Stimulated activated CD4-positive, alpha-beta T cell treated with anti-CD3 and anti-CD28 coated beads, Interleukin-1b, Interleukin-23, amount 100 ng/mL, for 24 hours (primary cell): ENCODE measurements around the gene ATG9A.
A peak's percentile ranks its signal among the peaks of the same experiment; 100 is the strongest.

Source experiments
- DNase-seq, 4 experiments: peaks; one replicate each; pipeline ENCODE4 v3.0.0-alpha.2; 2020; ENCODE audit warnings: low read depth in 4 of 4, low spot score in 1 of 4

Gene ATG9A

DNA sequence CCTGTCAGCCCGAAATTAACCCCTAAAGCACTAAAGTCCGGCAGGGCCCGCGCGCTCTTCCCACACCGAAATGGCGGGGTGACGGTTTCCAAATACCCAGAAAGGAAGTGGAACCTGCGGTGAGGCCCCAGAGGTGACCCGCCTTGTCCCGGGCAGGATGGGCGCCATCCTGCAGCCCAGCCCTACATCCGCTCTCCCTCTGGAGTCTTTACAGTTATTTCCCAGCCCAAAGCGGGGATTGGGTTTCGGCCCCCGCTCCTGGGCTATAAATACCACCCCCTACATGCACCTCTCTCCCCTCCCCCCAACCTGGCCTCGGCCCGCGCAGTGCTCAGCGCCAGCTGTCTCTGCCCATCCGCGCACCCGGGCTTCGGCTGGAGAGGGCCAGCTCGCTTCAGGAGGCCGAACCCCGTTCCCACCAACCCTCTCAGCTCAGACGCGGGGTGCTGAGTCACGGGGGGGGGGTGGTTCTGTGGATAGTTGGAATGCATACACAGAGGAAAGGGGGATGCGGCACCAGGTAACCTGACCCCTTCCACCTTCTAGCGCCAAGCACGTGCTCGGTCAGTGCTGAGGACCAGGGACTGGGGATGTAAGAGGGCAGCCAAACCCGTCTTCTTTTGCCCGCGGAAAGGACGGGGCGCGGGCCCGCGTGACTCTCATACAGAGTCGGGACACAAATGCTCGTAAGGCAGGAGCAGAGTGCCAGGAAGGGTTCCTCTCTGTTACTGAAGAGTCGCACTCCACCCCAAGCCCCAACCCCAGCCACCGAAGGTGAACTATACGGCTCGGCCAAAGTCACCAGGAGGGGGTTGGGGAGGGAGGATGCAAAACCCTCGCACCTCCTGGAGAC, 23.7 kb upstream of the ATG9A start, which contains the start of gene TUBA4B:
TUBA4B (plus strand) TSS at position 344 of the 853 bp plus-strand sequence; CDS start at position 509, 165 bp downstream.
- peak in 1 of 4 experiments; percentile 50 for DNase-seq

DNA sequence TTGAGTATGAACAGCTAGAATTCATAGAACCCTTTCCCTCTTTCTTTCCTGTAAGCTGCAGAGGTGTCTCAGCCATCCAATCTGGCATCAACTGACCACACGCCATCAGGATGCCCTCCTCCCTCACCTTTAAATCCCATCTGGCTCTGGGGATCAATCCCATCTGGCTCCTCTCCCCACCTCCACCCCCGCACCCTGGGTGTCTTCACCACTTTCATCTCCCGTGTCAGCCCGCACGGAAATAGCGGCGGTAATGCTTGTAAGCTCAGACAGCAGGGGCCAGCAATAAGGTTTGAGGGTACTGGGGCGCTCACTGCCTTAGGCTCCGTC, 23.1 kb upstream of the ATG9A start:
- DNase-seq = peak in 1 of 4 experiments; percentile 14

DNA sequence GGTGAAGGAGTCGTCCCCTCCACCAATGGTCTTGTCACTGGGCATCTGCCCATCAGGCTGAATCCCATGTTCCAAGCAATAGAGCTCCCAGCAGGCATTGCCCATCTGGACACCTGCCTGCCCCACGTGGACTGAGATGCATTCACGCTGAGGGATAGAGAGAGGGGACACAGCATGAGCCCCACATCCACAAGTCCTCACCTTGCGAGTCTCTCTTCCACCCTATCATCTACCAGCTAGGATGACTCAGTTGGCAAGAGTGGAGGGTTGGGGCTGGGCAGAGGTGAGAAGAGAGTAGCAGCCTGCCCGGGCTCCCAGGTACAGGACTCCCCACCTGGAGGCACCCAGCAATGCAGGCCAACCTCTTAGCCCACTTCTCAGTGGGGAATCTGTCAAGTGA, 22.6 kb upstream of the ATG9A start:
- peak in 1 of 4 experiments; percentile 21 for DNase-seq

DNA sequence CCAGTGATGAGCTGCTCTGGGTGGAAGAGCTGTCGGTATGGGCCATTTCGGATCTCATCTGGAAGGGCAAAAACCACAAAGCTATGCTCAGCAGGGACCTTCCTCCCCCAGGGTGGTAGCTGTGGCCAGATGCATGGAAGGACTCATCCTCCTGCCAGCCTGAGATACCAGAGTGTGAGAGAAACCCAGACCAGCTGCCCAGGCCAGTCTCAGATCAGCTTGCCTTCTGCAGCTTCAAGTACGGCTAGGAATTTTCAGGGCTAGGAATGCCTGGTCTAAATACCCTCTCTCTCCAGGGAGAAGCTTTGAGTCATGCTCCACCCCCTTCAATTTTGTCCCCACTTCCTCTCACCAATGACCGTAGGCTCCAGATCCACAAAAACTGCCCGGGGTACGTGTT, 22.2 kb upstream of the ATG9A start:
- DNase-seq = no peak

DNA sequence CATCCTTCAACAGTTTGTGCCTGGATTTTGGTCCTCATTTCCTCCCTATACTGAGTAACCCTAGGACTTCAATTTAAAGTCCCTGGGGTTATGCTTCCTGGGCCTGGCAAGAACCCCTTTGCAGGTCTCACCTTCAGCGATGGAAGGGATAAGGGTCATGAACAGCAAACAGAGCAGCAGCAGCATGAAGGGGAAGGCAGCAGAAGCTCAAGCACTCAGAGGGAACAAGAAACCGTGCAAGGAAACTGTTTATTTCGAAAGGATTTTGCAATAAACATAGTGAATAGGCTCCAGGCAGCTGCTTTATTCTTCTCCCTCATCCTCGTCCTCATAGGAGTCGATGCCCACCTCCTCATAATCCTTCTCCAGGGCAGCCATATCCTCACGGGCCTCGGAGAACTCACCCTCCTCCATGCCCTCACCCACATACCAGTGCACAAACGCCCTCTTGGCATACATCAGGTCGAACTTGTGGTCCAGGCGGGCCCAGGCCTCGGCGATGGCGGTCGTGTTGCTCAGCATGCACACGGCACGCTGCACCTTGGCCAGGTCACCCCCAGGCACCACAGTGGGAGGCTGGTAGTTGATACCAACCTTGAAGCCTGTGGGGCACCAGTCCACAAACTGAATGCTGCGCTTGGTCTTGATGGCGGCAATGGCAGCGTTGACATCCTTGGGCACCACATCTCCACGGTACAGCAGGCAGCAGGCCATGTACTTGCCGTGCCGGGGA, 20.8 kb upstream of the ATG9A start:
- no peak for DNase-seq

DNA sequence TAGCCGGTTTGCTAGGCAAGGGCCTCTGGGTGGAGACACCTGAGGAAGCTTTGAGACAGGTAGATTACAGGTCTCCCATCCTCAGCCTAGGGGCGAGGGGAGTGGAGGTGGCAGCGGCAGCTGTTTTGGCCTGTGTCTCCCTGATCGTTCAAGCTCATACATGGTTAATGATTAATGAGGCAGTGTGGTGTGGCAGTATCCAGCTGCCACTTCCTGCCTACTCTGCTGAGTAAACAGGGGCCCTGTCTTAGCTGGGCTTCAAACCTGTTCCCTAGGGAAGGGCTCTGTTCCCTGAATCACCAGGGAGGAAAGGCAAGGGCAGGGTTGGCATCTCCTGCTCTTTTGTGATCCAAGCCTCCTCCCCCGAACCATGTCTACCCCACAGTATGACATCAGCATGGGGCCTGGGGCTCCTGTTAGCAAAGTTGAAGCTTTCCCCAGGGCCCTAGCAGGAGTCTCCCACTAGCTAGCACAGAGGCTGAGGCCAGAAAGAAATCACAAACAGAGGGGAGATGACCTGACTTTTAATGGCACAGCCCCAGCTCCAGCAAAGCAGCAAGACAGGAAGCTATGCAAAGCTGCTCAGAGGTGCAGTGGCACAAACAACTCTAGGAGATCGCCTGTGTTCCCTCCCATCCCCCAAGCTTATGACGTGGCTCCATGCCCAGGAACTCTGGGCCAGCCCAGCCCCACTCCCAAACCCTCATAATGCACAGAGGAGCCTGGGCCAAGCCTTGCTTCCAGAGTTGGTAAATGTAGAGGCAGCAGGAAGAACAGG, 20.0 kb upstream of the ATG9A start:
- no peak for DNase-seq

DNA sequence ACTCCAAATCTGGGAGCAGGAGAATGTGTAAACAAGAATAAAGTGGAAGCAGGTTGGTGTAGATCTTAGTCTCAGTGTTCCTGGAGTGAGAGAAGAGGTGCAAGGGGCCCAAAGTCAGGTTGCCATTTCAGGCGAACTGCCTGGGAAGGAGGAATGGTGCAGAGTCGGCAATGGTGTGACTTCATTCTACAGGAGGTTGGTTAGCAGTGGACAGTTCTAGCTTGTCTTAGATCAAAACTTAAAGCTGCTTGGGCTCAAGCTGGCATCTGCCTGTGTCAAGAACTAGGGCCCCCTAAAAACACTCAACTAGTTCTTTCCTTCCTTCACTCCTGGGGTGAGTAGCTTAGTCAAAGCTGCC, 19.4 kb upstream of the ATG9A start:
- DNase-seq = no peak

DNA sequence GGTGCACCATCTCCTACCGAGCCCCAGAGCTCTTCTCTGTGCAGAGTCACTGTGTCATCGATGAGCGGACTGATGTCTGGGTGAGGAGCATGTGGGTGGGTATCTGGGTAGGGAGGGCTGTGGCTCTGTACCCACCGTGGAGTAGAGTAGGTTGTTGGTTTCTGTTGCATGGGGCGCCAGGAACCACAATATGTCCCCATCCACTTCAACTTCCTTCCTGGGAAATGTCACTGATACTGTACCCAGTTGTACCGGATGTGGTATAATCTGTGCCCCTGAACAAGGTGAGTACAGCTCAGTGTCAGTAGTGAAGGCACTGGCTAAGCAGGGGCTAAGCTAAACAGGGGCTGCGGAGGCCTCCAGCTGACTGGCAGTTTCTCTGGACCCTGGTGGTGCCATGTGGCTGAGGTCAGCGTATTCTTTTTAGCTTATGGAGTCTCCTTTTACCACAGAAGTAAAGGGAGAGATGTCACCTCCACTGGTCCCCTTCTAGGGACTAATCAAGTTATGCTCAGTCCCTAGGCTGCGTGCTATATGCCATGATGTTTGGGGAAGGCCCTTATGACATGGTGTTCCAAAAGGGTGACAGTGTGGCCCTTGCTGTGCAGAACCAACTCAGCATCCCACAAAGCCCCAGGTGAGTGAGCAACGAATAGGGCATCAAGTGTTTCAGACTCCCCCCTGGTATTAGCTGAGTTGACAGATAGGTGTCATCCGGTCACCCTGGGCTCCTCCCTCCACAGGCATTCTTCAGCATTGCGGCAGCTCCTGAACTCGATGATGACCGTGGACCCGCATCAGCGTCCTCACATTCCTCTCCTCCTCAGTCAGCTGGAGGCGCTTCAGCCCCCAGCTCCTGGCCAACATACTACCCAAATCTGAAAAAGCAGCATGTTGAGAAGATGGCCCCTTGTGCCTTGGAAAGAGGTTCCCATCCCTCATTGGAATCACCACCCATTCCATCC, 18.5 kb upstream of the ATG9A start:
- DNase-seq = peak in 2 of 4 experiments; percentile 35 to 42

DNA sequence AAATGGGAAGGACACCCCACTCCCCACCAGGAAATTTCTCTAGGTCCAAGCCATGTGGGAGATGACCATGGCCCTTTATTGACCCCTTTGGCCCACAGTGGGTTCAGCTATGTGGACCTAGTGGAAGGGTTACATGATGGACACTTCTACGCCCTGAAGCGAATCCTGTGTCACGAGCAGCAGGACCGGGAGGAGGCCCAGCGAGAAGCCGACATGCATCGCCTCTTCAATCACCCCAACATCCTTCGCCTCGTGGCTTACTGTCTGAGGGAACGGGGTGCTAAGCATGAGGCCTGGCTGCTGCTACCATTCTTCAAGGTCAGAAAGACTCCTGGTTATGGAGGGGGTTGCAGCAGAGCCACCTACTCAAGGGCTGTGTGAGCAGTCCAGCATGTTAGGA, 17.1 kb upstream of the ATG9A start:
- DNase-seq = no peak

DNA sequence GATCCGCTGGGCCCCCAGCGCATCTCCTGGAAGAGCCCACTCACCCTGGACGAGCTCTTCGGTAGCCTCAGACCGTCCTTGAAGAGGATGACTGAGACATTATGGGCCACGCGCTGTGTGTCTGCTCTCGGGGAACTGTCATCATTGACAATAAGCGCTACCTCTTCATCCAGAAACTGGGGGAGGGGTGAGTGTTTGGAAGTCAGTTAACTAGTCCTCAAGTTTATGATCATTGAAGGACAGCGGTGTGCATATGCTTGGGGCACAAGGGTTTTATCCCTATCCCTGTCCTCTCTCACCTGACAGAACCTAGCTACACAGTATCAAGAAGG, 16.4 kb upstream of the ATG9A start:
- DNase-seq = no peak

DNA sequence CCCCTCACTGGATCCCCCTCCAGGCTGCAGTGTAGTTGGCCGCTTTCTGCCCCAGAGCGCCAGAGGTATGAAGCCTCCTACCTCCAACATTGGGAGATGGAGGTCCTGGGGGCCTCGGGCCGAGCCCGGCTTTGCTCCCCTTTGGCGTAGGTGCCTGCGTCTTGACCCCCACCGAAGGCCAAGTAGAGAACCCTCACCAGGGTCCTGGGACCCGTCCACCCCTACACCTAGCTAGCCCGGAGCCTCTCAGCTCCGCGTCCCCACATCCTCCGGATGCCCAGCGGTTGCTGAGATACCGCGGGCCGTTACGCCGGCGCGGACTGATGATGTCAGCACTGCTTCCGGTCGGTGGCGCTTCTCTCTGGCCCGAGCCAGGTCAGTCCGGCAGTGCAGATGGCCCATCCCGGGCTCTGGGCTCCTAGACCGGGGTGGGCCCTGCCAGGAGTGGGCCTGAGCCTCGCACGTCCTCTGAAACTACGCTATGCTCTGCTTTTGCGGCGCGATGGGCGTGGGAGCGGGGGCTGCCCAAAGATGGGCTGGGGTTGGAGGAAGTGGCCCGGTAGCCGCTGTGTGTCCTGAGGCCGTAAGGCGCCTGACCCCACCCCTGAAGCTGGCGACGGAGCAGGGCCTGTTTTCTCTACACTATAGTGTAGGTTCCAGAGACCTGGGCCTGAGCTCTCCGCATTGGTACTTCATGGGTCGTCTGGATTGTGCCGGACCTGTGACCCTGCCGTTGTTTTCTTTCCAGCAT, 15.9 kb upstream of the ATG9A start, which contains the start of the genes GLB1L and STK16:
GLB1L (minus strand) TSS at position 297 of the 751 bp plus-strand sequence. CDS start 1,871 bp downstream, outside the sequence.
STK16 (plus strand) TSS at position 332 of the 751 bp plus-strand sequence. CDS start 521 bp downstream, outside the sequence.
- peak; percentile 76 to 88 (median 83) for DNase-seq

DNA sequence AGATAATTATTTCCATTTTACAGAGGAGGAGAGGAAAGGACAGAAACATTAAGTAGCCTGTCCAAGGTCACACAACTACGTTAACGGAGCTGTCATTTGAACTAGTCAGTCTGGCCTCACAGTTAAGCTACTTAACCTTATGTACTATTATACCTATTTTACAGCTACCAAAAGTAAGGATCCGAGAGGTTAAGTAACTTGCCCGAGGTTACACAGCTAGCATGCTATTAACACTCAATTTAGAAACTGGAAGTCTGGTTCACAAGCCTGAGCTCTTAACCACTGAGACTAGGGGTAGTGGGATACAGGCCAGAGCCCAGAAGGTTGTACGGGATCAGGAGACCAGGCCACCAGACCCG, 15.3 kb upstream of the ATG9A start:
- no peak for DNase-seq

DNA sequence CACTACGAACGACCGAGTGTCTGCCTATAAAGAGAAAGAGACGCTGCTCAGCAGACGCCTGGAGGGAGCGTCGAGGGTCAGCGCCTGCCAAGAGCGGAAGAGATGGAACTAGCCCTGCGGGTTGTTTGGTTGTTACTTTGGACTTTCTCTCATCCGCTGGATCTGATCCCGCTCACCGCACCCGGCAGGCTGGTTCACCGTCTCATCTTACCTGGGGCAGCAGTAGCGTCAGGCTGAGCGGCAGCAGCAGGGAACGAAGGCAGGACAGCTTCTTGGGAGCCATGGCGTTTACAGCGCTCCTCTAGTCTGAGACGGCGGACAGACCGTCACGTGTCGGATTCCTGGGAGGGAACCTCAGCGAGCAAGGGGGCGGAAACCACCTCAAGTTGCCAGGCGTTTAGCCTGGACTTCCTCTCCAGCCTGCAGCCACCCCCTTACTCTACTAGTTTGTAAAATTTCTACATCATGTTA, 13.9 kb upstream of the ATG9A start:
- DNase-seq = no peak

DNA sequence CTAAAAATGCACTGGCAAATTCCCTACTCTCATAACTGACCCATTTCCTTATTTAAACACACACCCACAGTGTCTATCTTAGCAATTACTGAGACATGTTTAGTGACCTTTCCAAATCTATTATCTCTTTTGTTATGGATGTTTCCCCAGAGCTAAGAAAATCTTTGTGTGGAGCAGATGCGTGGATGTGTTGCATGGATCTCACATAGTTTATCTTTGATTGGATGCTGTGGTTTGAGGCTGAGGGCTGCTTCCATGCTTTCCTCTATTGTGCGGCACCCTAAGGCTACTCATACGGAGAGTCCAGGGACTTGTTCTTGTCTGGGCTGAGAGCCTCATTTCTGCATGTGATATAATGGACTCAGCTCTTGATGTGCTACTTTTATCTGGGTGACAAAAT, 4.9 kb upstream of the ATG9A start:
- DNase-seq = no peak

DNA sequence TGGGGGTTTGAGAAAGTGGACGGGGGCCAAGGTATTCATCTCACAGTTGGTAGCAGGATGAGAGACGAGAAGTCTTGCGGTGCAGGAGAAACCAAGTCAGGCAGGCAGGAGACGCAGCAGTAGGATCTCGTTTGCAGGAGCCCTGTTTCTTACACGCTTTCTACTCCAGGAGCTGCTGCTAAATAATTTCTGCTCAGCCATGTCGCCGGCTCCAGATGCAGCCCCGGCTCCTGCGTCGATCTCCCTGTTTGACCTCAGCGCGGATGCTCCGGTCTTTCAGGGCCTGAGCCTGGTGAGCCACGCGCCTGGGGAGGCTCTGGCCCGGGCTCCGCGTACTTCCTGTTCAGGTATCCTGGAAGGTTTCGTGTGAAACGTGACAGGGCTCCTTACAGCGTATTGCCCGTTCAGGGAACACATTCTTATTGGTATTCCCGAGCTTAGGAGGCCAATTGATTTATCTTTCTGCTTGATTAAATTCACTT, 664 bp upstream of the ATG9A start:
- peak in 1 of 4 experiments; percentile 57 for DNase-seq

DNA sequence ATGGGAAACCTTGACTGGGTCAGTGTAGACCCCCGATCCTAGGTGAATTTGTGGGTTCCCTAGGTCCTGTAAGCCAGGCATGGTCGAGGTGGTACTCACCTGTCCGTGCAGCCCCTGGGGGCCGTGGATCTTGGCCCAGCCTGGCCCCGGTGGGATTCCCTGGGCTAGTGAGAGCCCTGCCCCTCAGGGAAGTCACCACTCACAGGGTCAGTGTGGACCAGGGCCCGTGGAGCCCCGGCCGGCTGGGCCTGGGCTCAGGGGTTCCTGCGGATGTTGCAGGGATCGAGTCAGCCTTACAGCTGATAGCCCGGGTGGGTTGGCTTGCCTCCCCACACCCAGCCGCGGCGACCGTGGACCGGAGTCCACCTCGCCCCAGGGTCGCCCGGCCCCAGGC, 528 bp downstream of the ATG9A start:
- no peak for DNase-seq

DNA sequence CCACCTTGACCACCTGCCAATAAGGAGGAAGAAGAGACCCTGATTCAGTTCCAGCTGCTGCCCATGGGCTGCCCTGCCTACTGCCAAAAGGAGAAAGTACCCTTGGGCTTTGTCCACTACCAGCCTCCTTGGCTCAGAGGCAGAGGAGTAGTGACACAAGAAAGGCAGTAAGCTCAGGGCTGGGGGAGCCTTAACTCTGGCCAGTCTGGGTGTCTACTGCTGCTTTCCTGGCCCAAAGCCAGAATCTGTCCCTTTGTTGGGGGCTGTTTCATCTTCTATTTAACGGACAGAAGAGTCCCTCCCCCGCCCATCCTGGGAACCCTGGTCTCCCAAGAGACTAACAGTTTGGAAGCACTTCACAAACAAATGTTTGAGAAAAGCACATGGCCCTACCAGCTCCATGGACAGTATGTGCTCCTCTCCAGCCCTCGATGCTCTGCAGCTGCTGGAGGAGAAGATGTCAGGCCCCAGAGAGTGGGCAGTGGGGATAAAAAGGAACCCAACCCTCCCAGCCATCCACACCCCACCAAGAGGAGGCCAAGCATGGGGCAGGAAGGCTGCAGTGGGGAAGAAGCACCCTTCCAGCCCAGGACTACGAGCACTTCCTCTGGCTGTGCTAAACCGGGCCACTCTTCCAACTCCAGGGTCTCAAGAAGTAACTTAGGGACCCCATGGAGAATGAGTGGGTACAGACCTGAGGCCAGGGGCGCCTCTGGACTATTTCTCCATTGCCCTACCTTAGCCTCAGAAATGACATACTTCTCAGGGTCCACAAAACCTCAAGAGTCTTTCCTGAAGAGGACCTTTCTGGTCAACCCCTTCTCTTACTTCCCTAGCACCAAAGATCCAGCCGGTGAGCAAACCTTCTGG, 1.2 kb downstream of the ATG9A start:
- DNase-seq = no peak

DNA sequence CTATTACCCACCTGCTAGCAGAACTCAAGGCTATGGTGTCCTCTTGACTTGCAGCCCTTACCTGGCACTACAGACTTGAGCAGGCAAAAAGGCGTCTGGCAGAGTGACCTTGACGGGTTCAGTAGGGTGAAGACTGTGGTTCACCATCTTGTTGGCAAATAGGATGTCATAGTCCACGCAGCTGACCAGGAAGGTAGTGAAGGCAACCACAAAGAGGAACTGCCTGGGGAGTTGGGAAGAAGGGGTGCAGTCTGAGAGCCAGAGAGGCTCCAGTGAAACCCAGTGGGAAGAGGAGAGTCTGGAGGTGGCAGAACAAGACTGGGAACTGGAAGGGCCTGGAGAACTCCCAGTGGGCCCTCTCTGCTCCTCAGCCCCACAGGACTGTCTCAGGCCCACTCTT, 4.1 kb downstream of the ATG9A start:
- DNase-seq = no peak
